ENCODE data around the gene GABRD. TPM values are rescaled to one million over a fixed set of nuclear protein-coding genes. Genes with fewer than 3 reads are reported as not detected.

GABRD gene
- total and polyA plus RNA-seq, 2 of the 13 experiments (the other 11 are each of a cell fraction or from before 2014, with no cell fraction given), result not detected

GRCh38 chr1:1994536-1994935 lies 24.6 kb upstream of the GABRD start (continued):
- no peak for TF ChIP-seq THAP7 (CRISPR knock-in tag; IDR thresholded peaks at IDR 0.05)

GRCh38 chr1:1996207-1996651 lies 22.9 kb upstream of the GABRD start:
- 45% methylated on average over 12 of the region's 12 CpGs for WGBS (ENCODE audit: low lambda C conversion rate)
- no TSS peak for BruUV-seq (replicated peaks)
- no peak for ATAC-seq

More at GRCh38 chr1:1996207-1996651, 22.9 kb upstream of the GABRD start:
- ChIA-PET POLR2A (no interaction called here), CTCF (ENCODE audit: low intra/inter-chr PET ratio, low total read pairs) (no interaction called here)
- no peak for DNase-seq (ENCODE audit: low spot score)
- Histone ChIP-seq H3K79me2 (ENCODE audit: insufficient read depth, low read length) (no peaks in the 10 kb centered on the region), H3K27ac (ENCODE audit: extremely low read length, insufficient read depth, low read length) (no peak overlapping the region), H3K9ac (ENCODE audit: insufficient read depth, low read depth, low read length) (no peak overlapping the region), H3K4me3 (replicated peaks in 1 of 3; ENCODE audit: insufficient read depth in 1 of 3, low read depth in 2 of 3, low read length in 3 of 3) (no peak overlapping the region), H4K20me1 (ENCODE audit: insufficient read depth, low read length) (no peaks in the 10 kb centered on the region), H3K27me3 (ENCODE audit: control insufficient read depth in 1 of 2, insufficient read depth in 2 of 2, low read length in 2 of 2) (peaks cover 2 to 23% of the 10 kb centered on the region in 2 experiments; a peak in 4 of 5 replicates), H2AFZ (ENCODE audit: low read length) (no peak overlapping the region), H3K4me2 (ENCODE audit: low read depth, low read length) (no peak overlapping the region), H3K4me1 (ENCODE audit: insufficient read depth, low read length) (peaks cover under 1% of the 10 kb centered on the region; the same call in 1 of the 2 replicates), H3K36me3 (replicated peaks in 1 of 2; ENCODE audit: control insufficient read depth in 1 of 2, insufficient read depth in 2 of 2, low read length in 2 of 2) (no peaks in the 10 kb centered on the region), H3K9me3 (ENCODE audit: low read length) (no peaks in the 10 kb centered on the region)
- TF ChIP-seq ZFYVE20 (CRISPR knock-in tag; IDR thresholded peaks at IDR 0.05; ENCODE audit: borderline replicate concordance, low read depth), result no peak
- no peak for TF ChIP-seq SP1 (IDR thresholded peaks at IDR 0.05)
- no peak for TF ChIP-seq SP1 (CRISPR knock-in tag; IDR thresholded peaks at IDR 0.05)
- TF ChIP-seq TCF12 (IDR thresholded peaks at IDR 0.05), result no peak
- no peak for TF ChIP-seq TCF12 (CRISPR knock-in tag; IDR thresholded peaks at IDR 0.05)
- TF ChIP-seq FOXJ3 (CRISPR knock-in tag; IDR thresholded peaks at IDR 0.05; ENCODE audit: borderline replicate concordance), result no peak
- TF ChIP-seq RBFOX2 (IDR thresholded peaks at IDR 0.05; ENCODE audit: low read depth, low read length), result no peak
- TF ChIP-seq ZNF766 (CRISPR knock-in tag; IDR thresholded peaks at IDR 0.05; ENCODE audit: borderline replicate concordance), result no peak
- TF ChIP-seq MBNL3 (CRISPR knock-in tag; conservative IDR thresholded peaks at IDR 0.05), result no peak
- TF ChIP-seq MAZ (IDR thresholded peaks at IDR 0.05; ENCODE audit: borderline replicate concordance, low read depth, low read length), result no peak
- no peak for TF ChIP-seq MAZ (CRISPR knock-in tag; IDR thresholded peaks at IDR 0.05; ENCODE audit: low read depth)
- no peak for TF ChIP-seq ZBTB37 (CRISPR knock-in tag; IDR thresholded peaks at IDR 0.05)
- TF ChIP-seq AGO2 (optimal IDR thresholded peaks at IDR 0.05; ENCODE audit: low read depth, low read length), result no peak
- TF ChIP-seq TBX3 (IDR thresholded peaks at IDR 0.05; ENCODE audit: borderline replicate concordance), result no peak
- no peak for TF ChIP-seq ZNF510 (CRISPR knock-in tag; IDR thresholded peaks at IDR 0.05; ENCODE audit: low read depth)
- TF ChIP-seq PREB (CRISPR knock-in tag; IDR thresholded peaks at IDR 0.05), result no peak
- TF ChIP-seq MTF1 (CRISPR knock-in tag; IDR thresholded peaks at IDR 0.05), result no peak
- TF ChIP-seq ZNF605 (CRISPR knock-in tag; IDR thresholded peaks at IDR 0.05), result no peak
- TF ChIP-seq ZNF597 (CRISPR knock-in tag; IDR thresholded peaks at IDR 0.05), result no peak
- no peak for TF ChIP-seq RBAK (CRISPR knock-in tag; IDR thresholded peaks at IDR 0.05)
- no peak for TF ChIP-seq REL (CRISPR knock-in tag; conservative IDR thresholded peaks at IDR 0.05)
- FAIRE-seq, result no peak
- intact Hi-C loops (cut with micrococcal nuclease; ENCODE audit: unreplicated experiment), result no loop called here
- in situ Hi-C loops (cut with HindIII; ENCODE audit: extremely low pct_ligation_motif_present, low pct_unique_long_range_greater_than_20kb), result no loop called here

All from HepG2 (cell line).